Measurements from ENCODE around the gene LY86.

LY86 gene

GRCh38 chr6:6570929-6571671, 17.4 kb upstream of the LY86 start:
- DNase-seq (ENCODE audit: low read depth in 2 of 2) = no peak

- no peak for DNase-seq (ENCODE audit: low read depth in 2 of 2)
These were observed 13.4 kb upstream of the LY86 start for GRCh38 chr6:6575143-6575542.

GRCh38 chr6:6577735-6578134, 10.8 kb upstream of the LY86 start:
- DNase-seq (ENCODE audit: low read depth in 2 of 2) = no peak

GRCh38 chr6:6579281-6579680, 9.2 kb upstream of the LY86 start:
- no peak for DNase-seq (ENCODE audit: low read depth in 2 of 2)

DNA sequence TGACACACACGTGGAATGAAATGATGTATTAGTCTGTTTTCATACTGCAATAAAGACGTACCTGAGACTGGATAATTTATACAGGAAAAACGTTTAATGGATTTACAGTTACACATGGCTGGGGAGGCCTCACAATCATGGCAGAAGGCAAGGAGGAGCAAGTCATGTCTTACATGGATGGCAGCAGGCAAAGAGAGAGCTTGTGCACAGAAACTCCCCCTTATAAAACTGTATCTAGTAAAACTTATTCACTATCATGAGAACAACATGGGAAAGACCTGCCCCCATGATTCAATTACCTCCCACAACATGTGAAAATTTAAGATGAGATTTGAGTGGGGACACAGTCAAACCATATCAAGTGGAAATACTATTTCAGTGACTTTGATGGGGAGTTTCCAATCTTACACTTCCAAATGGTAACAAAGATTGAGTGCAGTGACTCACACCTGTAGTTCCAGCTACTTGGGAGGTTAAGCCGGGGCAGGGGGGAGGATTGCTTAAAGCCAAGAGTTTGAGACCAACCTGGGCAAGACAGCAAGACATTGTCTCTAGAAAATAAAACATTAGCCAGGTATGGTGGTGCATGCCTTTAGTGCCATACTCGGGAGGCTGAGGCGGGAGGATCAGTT, 8.2 kb upstream of the LY86 start:
- no peak for DNase-seq (ENCODE audit: low read depth in 2 of 2)

- DNase-seq (ENCODE audit: low read depth in 2 of 2) = no peak
These were observed 7.5 kb upstream of the LY86 start for GRCh38 chr6:6581054-6581453.

DNA sequence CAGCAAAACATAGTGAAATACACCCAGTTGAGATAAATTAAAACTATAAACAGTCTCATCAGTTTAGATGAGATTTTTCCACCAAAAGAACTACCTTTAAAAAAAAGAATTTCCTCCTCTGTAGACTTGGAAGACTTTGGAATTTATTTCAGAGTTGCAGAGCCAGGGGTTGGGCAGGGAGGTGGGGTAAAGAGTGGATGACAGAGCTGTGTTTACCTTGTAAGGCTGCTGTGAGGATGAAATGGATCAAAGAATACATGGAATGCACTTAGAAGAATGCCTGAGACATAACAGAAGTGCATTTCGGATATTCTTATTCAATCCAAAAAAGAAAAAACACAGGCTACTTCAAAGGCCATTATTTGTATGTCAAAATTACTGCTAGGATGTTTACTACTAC, 6.4 kb upstream of the LY86 start:
- no peak for DNase-seq (ENCODE audit: low read depth in 2 of 2)

- no peak for DNase-seq (ENCODE audit: low read depth in 2 of 2)
These were observed 4.7 kb upstream of the LY86 start for GRCh38 chr6:6583836-6584235.

- no peak for DNase-seq (ENCODE audit: low read depth in 2 of 2)
These were observed 4.1 kb upstream of the LY86 start for GRCh38 chr6:6584310-6585002.

- no peak for DNase-seq (ENCODE audit: low read depth in 2 of 2)
These were observed 3.6 kb upstream of the LY86 start for GRCh38 chr6:6585003-6585311.

DNA sequence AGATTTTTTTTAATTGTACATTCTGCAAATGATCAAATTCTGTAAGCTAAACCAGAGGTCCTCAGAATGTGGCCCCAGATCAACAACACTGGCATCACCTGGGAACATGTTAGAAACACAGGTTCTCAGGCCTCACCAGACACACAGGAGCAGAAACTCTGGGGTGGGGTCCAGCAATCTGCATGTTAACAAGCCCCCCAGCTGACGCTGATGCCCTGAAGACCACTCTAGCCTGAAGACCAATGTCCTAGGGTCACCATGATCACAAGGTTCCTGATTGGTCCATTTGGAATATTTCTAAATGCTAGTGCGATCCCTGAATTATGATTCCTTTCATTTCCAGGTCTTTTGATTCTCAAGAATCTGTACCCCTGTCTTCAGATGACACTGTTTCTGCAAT, 2.4 kb upstream of the LY86 start:
- no peak for DNase-seq (ENCODE audit: low read depth in 2 of 2)

GRCh38 chr6:6586671-6587526, 1.6 kb upstream of the LY86 start:
- no peak for DNase-seq (ENCODE audit: low read depth in 2 of 2)

DNA sequence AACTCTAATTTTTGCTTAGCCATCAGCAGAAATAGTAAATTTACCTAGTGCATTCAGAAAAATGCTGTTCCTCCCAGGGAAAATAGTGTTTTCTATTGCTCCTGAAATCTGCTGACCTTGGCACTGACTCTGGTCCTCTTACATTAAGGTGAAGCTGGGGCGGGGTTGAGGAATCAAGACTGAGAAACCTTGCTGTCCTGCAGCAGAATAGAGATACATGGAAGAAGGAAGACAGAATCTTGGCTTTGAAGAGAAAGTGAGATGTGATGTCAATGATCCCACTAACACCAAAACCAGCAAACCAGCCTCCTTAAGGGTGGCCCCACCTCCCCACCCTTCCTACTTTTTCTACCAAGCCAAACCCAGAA, 840 bp upstream of the LY86 start:
- DNase-seq (ENCODE audit: low read depth in 2 of 2) = no peak

DNA sequence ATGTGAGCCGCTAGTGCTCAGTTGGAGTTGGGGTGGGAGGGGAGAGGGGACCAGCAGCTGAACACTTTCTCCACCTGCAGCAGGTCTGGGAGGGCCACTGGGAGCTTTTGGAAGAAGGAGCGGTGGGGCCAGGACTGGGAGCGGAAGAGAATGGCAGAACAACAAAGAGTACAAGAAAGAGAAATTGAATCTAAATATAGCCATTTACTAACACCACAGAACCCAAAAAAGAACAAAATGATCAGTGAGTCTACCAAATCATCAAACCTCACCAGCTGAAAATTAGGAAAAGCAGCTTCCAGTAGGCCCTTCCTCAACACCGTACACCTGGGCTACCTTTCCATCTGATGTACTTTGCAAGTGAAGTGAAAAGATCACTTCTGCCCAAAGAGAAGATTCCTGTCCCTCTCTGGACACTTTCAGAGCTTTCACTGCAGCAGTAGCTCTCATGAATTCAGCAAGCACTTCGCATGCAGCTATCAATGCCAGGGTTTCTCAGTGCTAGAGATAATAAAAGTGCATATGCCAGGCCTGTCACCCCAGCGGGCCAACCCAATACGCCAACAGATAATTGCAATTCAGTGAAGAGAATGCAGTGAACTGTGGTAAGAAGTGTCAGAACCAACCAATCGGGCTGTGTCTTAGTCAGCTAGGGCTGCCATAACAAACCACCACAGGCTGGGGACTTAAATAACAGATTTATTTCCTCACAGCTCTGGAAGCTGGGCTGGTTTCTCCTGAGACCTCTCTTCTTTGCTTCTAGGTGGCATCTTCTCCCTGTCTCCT, 597 bp downstream of the LY86 start:
- DNase-seq (ENCODE audit: low read depth in 2 of 2) = no peak

DNA sequence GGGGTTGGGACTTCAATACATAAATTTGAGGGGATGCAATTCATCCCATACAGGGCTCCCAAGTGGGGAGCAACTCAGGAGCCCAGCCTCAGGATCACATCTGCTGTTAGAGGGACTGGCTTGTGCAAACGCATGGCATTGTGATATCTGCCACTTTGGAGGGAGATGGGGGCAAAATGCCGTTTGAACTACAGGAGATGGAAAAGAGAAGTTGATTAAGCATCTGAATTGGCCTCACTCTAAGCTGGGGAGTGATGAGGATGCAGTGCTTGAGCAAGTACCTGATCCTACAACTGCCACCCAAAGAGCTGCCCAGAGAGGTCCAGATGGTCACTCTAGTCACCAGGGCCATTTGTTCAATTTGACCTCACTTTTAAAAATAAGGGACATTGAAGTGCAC, 2.0 kb downstream of the LY86 start:
- no peak for DNase-seq (ENCODE audit: low read depth in 2 of 2)

DNA sequence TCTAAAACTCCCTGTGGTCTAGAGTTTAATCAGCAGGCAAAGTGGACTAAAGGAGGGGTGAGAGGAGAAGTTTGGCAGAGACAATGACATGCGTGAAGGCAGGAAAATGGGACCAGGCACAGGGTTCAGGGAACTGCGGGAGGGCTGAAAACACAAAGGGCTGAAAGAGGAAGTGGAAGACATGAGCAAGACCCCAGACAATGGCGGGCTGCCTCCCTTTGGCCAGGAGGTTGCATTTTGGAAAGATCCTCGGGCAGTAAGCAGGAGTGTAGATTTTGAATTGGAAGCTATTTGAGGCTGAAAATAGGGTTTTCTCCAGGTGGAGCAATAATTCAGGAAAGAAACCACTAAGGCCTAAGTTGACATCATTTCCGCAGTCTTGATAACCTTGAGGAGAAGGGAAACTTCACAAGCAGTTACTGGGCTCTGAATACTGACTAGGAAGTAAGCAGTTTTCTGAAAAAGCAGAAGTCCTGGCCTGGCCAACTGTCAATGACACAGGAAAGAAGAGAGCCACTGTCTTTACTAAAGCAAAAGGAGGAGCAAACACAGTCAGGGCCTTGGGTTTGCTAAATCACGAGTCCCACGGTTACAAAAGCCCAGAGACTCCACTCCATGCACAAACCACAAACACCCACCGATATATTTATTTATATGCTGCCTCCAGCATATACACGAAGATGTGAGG, 3.4 kb downstream of the LY86 start:
- DNase-seq (ENCODE audit: low read depth in 2 of 2) = no peak

- no peak for DNase-seq (ENCODE audit: low read depth in 2 of 2)
These were observed 4.4 kb downstream of the LY86 start for GRCh38 chr6:6592826-6593475.

DNA sequence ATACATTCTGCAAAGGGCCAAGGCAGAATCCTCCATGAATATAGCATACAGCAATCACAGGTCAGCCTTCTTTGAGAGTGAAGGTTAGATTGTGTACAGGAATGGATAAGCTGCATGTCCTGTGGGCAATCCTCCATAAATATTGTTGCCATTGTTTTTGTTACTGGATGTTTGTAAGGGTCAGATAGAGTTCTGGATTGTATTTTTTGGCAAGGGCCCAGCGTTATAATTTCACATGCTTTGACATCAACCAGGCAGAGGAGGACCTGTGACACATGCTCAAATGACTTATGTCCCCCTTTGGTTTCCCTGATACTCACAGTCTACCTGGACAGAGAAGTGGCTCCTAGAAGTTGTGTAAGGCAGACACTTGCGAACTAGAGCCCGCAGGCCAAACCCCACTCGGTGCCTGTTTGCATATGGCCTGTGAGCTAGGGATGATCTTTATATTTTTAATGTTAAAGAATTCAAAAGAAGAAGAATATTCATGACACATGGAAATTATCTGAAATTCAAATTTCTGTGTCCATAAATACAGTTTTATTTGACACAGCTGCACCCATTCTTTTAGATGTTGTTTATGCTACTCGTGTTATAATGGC, 5.4 kb downstream of the LY86 start:
- no peak for DNase-seq (ENCODE audit: low read depth in 2 of 2)

- DNase-seq (ENCODE audit: low read depth in 2 of 2) = no peak
These were observed 6.5 kb downstream of the LY86 start for GRCh38 chr6:6595025-6595424.

DNA sequence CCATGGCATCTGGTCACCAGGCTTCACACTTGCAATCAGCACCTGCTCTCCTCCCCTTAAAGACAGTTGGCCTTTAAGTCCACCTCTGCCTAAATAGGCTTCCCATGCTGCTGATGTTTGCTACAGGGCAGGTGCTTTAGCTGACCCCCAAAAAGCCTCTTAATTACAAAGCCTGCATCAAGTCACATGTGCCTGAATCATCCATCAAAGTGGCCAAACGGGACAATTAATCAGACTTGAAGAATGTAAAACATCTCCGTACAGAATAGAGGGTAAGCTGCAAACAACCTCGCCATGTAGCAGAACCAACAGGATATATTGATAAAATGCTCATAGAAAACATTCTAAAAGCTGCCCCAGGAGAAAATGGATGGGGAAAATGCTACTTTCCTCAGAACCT, 7.4 kb downstream of the LY86 start:
- DNase-seq (ENCODE audit: low read depth in 2 of 2) = no peak
